Adipose tissue (tissue), 3 donors: ENCODE data around the gene ASAP3. TPM values are rescaled to one million over a fixed set of nuclear protein-coding genes. Genes with fewer than 3 reads are reported as not detected.
A peak's percentile ranks its signal among the peaks of the same experiment; 100 is the strongest.
"Not testable (repeated sequence)": the region's sequence is repeated elsewhere in the genome, so short reads cannot be mapped to it uniquely, and the experiment has no call there.

Source experiments
- H3K27ac ChIP-seq: one replicate; pipeline ENCODE4 v1.5.1; 2013; ENCODE audit warnings: low read depth, low read length
- WGBS, 3 donors: extraction: QIAGEN DNeasy Blood & Tissue Kit; methylation state at CpG; one replicate each; pipeline ENCODE4 v1.1.7; 2013; 5-methylcytosine and 5-hydroxymethylcytosine counted together
- polyA plus RNA-seq, 3 donors: library from polyadenylated mRNA; stranded (reverse); fragments of 200-250 nt; gene quantifications; one replicate each; pipeline ENCODE4 v1.2.3, GENCODE V29; 2013
- donor health status: healthy with polysubstance abuse.
- donor health status: Bipolar disorder and iron deficiency.
- donor health status: healthy.

The ASAP3 gene
- polyA plus RNA-seq, 3 donors: 11.9 to 49.6 (median 19.4) TPM

DNA sequence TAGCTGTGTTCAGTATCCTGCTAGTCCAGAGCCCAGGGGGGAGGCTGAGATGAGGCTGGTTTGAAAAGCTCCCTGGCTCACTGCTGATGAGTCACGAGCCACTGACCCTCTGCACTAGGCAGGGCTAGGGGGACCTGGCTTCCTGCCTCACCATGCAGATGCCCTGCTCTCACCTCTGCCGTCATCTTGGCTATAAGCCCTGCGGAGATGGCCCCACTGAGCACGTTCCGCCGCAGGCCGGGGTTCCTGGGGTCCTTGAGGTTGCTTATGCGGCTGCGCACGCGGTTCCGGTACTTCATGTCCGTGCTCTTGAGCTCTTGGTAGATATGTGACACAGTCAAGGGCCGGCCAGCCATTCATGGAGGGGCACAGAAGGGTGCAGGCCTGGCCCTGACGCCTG lies 90.3 kb downstream of the ASAP3 start:
- H3K27ac ChIP-seq: peak overlapping the region; percentile 36
- WGBS, 3 donors: 68 to 79% (median 68%) methylated on average over 15 of the region's 15 CpGs

DNA sequence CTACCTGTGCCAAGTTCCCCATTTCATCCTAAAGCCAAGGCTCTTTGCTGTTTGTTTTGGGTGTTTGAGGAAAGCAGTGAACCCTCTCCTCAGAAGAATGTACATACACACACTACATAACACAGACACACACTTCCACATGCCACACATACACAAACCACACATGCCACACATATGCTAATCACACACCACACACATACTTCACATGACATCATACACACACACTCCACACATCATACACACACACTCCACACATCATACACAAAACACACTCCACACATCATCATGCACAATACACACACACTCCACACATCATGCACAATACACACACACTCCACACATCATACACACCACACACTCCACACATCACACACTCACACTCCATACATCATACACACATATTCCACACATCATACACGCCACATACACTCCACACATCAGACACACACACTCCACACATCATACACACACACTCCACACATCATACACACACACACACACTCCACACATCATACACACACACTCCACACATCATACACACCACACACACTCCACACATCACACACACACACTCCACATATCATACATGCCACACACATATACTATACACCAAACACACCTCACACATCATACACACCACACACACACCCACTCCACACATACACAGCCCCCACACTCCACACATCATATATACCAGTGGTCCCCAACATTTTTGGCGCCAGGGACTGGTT lies 91.7 kb downstream of the ASAP3 start:
- H3K27ac ChIP-seq: no peak overlapping the region
- WGBS, 3 donors: 75 to 87% (median 80%) methylated on average over 2 of the region's 2 CpGs

DNA sequence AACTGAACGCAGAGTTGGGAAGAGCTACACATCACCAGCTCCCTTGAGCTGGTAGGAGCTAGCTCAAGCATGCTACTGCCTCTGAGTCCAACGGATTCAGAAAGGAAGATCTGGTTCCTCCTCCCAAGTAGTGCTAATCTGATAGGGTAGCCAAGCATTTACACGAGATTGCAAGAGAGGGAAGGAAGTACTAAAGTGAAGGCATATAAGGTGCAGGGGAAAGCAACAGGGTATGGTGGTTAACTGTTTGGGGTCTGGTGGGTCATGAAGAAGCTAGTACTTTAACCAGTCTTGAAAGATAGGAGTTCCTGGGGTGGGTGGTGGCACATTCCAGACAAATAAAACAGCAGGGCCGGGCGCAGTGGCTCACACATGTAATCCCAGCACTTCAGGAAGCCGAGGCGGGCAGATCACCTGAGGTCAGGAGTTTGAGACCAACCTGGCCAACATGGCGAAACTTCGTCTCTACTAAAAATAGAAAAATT lies 94.1 kb downstream of the ASAP3 start:
- H3K27ac ChIP-seq: no peak overlapping the region
- WGBS, 3 donors: 67 to 78% (median 70%) methylated on average over 9 of the region's 9 CpGs

DNA sequence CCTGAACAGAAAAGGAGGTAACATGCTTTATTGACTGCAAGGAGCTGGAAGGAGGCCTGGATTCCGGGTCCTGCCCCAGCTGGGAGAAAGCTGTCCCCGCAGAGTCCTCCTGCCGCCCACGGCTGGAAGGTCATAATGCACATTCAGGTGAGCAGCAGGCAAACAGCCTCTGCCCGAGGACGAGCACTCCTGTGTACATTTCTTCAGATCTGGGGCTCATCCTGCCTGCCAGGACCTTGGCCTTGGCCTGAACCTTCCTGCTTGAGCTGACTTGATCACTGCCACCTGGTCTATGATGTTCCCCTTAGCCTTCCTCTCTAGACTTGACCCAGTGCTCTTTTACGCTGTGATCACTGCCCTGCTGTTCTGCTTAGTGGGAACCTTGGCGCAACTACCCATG lies 96.5 kb downstream of the ASAP3 start:
- 79 to 92% (median 88%) methylated on average over 8 of the region's 8 CpGs for WGBS, 3 donors

DNA sequence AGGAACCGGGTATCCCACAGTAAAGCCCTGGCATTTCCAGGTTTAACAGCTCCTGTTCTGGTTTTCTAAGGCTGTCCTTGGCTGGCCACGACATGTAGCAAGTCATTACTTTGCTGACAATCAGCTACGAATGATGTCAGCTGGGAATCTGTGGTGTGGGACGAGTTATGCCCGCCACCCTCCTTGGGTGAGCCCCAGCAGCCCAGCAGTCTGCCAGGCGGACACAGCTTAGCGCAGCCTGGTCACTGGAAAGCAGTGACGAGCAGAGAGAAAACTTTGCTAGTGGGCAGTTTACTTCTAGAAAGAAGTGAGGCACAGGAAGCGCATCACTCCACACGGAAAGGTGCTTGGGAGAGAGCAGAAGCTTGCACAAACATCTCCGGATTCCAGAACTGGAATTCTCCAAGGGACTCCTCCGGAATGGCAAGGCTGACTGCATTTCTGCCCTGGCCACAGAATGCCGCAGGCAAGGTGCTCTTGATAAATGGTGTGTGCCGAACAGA lies 98.8 kb downstream of the ASAP3 start:
- WGBS, 3 donors: 79 to 81% (median 79%) methylated on average over 14 of the region's 14 CpGs
- no peak overlapping the region for H3K27ac ChIP-seq

More for the DNA sequence above, 96.5 kb downstream of the ASAP3 start:
- no peak overlapping the region for H3K27ac ChIP-seq

DNA sequence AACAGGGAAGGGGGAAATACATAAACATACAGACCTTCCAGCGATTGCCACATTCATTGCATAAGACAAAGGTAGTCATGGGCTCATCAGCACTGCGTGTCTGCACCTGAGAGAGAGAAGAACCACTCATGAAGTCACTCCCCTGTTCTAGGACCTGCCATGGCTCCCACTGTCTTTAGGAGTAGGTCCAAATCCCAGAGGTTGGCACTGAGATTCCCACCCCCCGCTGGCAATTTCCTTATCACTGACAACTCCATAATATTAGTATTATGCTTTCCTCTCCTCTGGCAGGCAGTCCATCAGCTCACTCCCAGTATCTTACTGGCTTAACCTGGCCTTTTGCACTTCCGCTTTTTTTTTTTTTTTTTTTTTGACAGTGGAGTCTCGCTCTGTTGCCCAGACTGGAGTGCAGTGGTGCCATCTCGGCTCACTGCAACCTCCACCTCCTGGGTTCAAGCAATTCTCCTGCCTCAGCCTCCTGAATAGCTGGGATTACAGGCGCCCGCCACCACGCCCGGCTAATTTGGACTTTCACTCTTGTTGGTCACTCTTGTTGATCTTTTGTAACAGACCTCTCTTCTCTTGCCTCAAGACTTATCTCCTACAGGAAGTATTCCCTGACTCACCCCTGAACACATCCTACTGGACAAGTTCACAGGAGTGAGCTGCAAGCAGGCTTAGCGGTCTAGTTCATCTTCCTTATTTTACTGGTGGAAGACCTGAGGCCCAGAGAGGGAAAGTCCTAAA lies 99.5 kb downstream of the ASAP3 start:
- no peak overlapping the region for H3K27ac ChIP-seq
- WGBS, 3 donors: 74 to 83% (median 79%) methylated on average over 11 of the region's 11 CpGs

DNA sequence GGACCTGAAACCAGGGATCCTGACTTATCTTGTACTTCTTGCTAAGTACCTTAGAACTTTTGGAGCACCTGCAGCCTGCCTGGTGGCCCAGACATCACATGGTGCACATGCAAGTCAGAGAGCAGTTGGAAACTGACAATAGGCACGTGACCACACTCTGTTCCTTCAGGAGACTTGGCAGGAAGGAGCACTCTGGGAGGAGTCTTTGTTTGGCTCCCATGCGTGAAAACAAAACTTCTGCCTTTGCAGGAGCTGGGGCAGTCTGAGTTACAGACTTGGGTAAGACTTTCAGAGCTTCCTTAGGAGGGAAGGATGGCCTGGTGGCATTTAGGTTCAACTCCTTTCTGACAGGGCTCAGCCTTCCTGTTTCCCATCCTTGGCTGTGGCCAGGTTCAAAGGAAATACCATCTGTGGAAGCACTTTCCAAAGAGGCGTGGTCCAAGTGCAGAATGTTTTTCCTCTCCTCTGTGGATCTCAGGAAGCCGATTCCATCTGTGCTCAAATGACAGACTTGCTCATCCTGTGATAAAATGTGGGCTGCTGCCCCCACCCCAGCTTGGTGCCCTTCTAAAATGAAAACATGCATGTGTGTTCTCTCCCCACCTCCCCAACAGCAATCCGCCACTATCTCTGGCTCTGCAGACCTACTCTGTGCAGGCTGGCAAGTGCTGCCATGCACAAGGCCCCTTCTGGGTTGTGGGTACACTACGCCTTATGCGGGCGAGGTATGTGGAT lies 100.2 kb downstream of the ASAP3 start:
- no peak overlapping the region for H3K27ac ChIP-seq
- WGBS, 3 donors: 56 to 71% (median 66%) methylated on average over 8 of the region's 8 CpGs

DNA sequence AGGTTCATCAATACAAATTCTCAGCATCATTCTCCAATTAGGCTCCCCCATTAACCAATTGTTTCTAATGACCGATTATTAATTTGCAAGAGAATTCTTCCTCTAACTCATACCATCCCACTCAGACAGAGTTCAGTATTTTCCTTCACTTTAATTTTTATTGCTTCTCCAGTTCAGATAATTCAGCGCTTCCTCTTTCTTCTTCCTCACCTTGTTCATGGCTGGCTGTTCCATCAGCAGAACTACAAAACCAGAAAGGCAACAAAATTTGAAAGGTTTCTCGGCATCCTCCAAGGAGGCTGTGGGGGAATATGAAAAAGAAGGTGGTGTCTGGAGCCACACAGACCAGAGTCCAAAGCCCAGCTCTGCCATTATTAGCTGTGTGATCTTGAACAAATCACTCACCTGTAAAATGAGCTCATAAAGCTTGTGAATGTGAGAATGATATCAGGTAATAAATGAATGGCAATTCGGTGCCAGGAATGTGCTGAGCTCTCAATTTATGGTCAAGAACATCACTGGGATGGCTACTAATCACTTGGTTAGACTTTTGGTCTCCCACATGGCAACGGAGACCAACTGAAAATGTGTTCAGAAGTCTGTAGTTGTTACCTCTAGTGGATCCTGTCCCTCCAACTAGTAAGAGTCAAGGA lies 102.6 kb downstream of the ASAP3 start:
- H3K27ac ChIP-seq: no peak overlapping the region
- 84 to 88% (median 86%) methylated on average over 5 of the region's 5 CpGs for WGBS, 3 donors

DNA sequence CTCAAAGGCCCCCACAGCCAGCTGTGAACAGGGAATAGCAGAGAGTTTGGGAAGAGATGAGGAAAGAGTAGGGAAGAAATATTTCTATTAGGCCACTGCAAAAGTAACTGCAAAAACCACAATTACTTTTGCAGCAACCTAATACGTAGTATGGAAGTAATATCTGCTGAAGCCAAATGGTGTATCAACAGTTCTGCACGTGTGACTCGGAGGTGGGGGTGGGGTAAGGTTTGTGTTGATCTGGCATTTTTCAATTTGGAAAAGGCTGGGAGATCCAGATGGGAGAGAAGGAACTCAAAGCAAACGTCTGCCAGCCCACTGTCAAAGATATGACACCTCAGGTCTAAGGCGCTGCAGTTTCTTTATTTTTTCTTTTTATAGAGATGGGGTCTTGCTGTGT lies 103.3 kb downstream of the ASAP3 start:
- H3K27ac ChIP-seq: no peak overlapping the region
- WGBS, 3 donors: 52 to 58% (median 57%) methylated on average over 5 of the region's 5 CpGs

DNA sequence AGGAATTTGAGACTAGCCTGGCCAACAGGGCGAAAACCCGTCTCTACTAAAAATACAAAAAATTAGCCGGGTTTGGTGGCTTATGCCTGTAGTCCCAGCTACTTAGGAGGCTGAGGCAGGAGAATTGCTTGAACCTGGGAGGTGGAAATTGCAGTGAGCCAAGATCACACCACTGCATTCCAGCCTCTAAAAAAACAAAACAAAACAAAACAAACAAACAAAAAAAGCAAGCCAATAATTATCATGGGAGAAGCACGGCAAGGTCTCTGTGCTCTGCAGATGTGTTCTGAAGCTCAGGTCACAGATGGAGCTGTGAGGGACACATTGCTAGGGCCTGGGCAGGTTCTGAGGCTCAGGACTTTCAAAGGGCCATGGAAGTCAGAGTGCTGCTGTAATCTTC lies 103.7 kb downstream of the ASAP3 start:
- not testable (repeated sequence) for H3K27ac ChIP-seq
- 64 to 68% (median 66%) methylated on average over 4 of the region's 4 CpGs for WGBS, 3 donors

Other genes starting within 250 kb of the ASAP3 start
- 100 to 1,000 TPM in 1 of 3 donors, 10 to 100 TPM in 2; 26.2 to 101 (median 63.8) TPM for gene HNRNPR, start 139.9 kb downstream of the ASAP3 start, polyA plus RNA-seq
- gene ZNF436, start 114.3 kb downstream of the ASAP3 start, polyA plus RNA-seq: 10 to 100 TPM in 1 of 3 donors, 1 to 10 TPM in 2; 5.6 to 14.4 (median 7.4) TPM
- 10 to 100 TPM; 10.9 to 77.7 (median 19.1) TPM for gene TCEA3, start 59.4 kb downstream of the ASAP3 start, polyA plus RNA-seq
- under 1 TPM; 0.10 to 0.22 (median 0.16) TPM for gene E2F2, start 47.1 kb upstream of the ASAP3 start, polyA plus RNA-seq
- gene ID3, start 75.3 kb upstream of the ASAP3 start, polyA plus RNA-seq: 100 to 1,000 TPM in 2 of 3 donors, 10 to 100 TPM in 1; 58.7 to 375 (median 170) TPM
- 1,000 to 10,000 TPM; 1,585 to 4,817 (median 2,703) TPM for gene RPL11, start 207.6 kb upstream of the ASAP3 start, polyA plus RNA-seq